VCaP (cell line): ENCODE measurements around the gene ARID3A.

Experiments
- H3K27ac ChIP-seq: fragments of 450-650 bp; 2 replicates; pipeline ENCODE4 v1.5.1; 2017
- TF ChIP-seq, protein P1 (sequence below): fragments of 450-650 bp; conservative IDR thresholded peaks from 2 replicates; pipeline ENCODE4 v1.5.1; 2017; ENCODE audit warnings: mild to moderate bottlenecking, moderate library complexity

Gene ARID3A

GRCh38 chr19:939439-939838 lies 13.6 kb downstream of the ARID3A start:
- TF ChIP-seq, protein P1, sequence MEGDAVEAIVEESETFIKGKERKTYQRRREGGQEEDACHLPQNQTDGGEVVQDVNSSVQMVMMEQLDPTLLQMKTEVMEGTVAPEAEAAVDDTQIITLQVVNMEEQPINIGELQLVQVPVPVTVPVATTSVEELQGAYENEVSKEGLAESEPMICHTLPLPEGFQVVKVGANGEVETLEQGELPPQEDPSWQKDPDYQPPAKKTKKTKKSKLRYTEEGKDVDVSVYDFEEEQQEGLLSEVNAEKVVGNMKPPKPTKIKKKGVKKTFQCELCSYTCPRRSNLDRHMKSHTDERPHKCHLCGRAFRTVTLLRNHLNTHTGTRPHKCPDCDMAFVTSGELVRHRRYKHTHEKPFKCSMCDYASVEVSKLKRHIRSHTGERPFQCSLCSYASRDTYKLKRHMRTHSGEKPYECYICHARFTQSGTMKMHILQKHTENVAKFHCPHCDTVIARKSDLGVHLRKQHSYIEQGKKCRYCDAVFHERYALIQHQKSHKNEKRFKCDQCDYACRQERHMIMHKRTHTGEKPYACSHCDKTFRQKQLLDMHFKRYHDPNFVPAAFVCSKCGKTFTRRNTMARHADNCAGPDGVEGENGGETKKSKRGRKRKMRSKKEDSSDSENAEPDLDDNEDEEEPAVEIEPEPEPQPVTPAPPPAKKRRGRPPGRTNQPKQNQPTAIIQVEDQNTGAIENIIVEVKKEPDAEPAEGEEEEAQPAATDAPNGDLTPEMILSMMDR = no peak
- H3K27ac ChIP-seq = peak overlapping the region; percentile 92

- H3K27ac ChIP-seq = peak overlapping the region; percentile 92
- TF ChIP-seq, protein P1 = no peak
Measured at GRCh38 chr19:939922-940321, 14.1 kb downstream of the ARID3A start.

DNA sequence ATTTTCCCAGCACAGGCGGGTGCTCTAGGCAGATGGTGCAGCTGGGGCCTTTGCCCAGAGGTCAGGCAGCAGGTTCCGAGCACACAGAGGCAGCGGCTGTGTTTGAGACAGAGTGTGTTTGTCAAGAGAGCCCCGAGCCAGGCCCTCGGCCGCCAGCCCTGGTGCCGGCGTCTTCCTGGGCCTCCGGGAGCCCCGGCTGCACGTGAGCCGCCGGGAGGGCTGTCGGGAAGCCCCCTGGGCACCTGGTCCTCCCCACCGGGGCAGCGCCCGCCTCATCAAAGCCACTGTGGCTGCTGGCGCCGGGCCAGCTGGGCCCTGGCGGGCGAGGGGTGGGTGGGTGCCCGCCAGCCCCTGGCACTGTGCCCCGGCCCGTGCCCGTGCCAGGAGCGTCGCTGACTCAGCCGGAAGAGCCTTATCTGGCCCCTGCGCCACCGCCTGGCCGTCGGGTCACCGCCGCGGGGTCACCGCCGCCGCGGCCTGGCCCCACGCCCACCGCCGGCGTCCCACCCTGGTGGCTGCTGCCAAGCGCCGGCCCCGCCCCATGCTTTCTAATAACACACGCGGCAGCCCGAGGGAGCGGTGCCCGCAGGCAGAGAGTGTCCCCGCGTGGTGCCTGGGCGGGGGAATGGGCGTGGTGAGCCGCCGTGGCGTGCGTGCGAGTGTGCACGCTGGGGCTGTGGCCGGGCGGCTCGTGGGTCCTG lies 14.9 kb downstream of the ARID3A start:
- TF ChIP-seq, protein P1 = peak; percentile 22; the same call in 1 of the 2 replicates
- peak overlapping the region; percentile 92 for H3K27ac ChIP-seq

GRCh38 chr19:941292-942132 lies 15.7 kb downstream of the ARID3A start:
- TF ChIP-seq, protein P1 = no peak
- peak overlapping the region; percentile 92 for H3K27ac ChIP-seq

DNA sequence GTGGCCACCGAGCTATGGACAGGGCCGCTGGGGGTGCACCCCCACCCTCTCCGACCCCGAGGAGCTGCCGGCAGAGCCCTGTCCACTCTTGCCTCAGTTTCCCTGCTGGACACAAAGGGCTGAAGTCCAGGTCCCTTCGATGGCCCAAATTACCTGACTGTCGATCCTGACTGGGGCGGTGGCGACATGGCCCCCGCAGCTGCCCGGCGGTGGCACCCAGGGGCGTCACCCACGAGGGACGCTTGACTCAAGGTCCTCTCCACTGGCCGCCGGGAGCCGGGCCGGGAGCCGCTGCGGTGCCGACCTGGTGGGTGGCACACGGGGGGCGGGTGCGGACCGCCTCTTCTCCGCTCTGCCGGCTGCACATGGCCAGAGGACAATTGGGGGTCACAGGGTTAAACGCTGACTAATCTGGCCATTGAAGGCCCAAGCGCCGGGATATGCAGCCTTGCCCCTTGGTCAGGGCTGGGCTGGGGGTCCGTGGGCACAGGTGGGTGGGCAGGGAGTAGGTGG lies 16.4 kb downstream of the ARID3A start:
- TF ChIP-seq, protein P1 = no peak
- H3K27ac ChIP-seq = peak overlapping the region; percentile 92

DNA sequence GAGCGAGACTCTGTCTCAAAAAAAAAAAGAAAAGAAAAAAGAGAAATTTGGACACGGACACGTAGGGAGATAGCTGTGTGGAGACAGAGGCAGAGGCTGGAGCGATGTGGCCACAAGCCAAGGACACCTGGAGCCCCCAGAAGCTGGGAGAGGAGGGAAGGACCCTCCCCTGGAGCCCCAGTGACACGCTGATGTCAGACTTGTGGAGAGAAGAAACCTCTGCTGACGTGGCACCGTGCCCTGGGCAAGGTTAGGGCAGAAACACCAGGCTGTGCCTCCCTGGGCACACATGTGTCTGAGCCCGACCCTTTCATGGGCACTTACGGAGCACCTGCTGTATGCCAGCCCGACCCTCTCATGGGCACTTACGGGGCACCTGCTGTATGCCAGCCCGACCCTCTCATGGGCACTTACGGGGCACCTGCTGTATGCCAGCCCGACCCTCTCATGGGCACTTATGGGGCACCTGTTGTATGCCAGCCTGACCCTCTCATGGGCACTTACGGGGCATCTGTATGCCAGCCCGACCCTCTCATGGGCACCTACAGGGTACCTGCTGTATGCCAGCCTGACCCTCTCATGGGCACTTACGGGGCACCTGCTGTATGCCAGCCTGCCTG lies 17.8 kb downstream of the ARID3A start:
- TF ChIP-seq, protein P1 = no peak
- H3K27ac ChIP-seq = no peak overlapping the region

DNA sequence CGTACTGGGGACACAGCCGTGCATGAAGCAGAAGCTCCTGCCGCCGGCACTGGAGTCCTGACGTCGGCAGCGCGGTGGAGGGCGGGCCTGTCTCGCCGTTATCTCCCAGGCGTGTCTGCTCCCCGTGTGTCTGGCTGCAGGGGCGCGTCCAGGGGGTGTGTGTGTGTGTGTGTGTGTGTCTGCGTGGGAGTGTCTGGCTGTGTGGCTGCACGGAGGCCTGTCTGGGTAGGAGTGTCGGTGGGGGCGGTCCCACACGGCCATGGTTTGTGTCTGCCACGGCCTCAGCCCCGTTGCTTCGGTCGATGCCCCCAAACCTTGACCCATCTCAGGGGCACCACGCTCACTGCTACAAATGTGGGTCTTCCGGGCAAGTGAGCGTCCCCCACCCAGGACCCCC lies 18.3 kb downstream of the ARID3A start:
- TF ChIP-seq, protein P1 = no peak

More for the DNA sequence above, 18.3 kb downstream of the ARID3A start:
- H3K27ac ChIP-seq = no peak overlapping the region
